Smooth muscle cell (in vitro differentiated cells): ENCODE results near the gene MPRIP. TPM values are rescaled to one million over a fixed set of nuclear protein-coding genes. Genes with fewer than 3 reads are reported as not detected.

Source experiments
- DNase-seq: peaks from one replicate; lab custom pipeline; 2025; ENCODE audit not compliant: unreplicated experiment; lab: John Stamatoyannopoulos, UW
- H2AFZ ChIP-seq: fragments of 200-600 bp; sonication (generic); 2 replicates; pipeline ENCODE4 v1.6.0; 2016; ENCODE audit warnings: antibody characterized with exemption, low read depth, mild to moderate bottlenecking
- H3F3A ChIP-seq: fragments of 200-600 bp; sonication (generic); 2 replicates; pipeline ENCODE4 v1.6.0; 2017; ENCODE audit warnings: antibody characterized with exemption, low read depth
- H3K27ac ChIP-seq: fragments of 200-600 bp; sonication (generic); 2 replicates; pipeline ENCODE4 v1.5.1; 2016; ENCODE audit warnings: low read depth, mild to moderate bottlenecking
- H3K27me3 ChIP-seq: fragments of 200-600 bp; sonication (generic); 2 replicates; pipeline ENCODE4 v1.6.1; 2016; ENCODE audit warnings: low read depth, mild to moderate bottlenecking
- H3K36me3 ChIP-seq: fragments of 200-600 bp; sonication (generic); 2 replicates; pipeline ENCODE4 v1.5.1; 2016; ENCODE audit warnings: low read depth
- H3K4me1 ChIP-seq: fragments of 200-600 bp; sonication (generic); 2 replicates; pipeline ENCODE4 v1.5.1; 2016; ENCODE audit warnings: low read depth
- H3K4me2 ChIP-seq: fragments of 200-600 bp; sonication (generic); 2 replicates; pipeline ENCODE4 v1.6.0; 2016; ENCODE audit warnings: mild to moderate bottlenecking
- H3K4me3 ChIP-seq: fragments of 200-600 bp; sonication (generic); 2 replicates; pipeline ENCODE4 v1.5.1; 2016; ENCODE audit warnings: mild to moderate bottlenecking
- H3K79me2 ChIP-seq: fragments of 200-600 bp; sonication (generic); 2 replicates; pipeline ENCODE4 v1.6.0; 2016; ENCODE audit warnings: low read depth, mild to moderate bottlenecking
- H3K9ac ChIP-seq: fragments of 200-600 bp; sonication (generic); 2 replicates; pipeline ENCODE4 v1.6.0; 2016; ENCODE audit warnings: low read depth
- H3K9me3 ChIP-seq: fragments of 200-600 bp; sonication (generic); replicated peaks from 2 replicates; pipeline ENCODE4 v1.5.1; 2016; ENCODE audit warnings: low read depth
- H4K20me1 ChIP-seq: fragments of 200-600 bp; sonication (generic); 2 replicates; pipeline ENCODE4 v1.6.0; 2016; ENCODE audit warnings: low read depth
- WGBS: methylation state at CpG from one replicate; pipeline ENCODE4 v1.1.7; 2016; ENCODE audit warnings: low lambda C conversion rate; 5-methylcytosine and 5-hydroxymethylcytosine counted together
- polyA plus RNA-seq: library from polyadenylated mRNA; unstranded; fragments of >200 nt; fragmentation: Nextera tagmentation; extraction: Ambion mirVana; gene quantifications from 2 replicates; pipeline ENCODE4 v1.2.1, GENCODE V29; 2016
- total RNA-seq: library from RNA; depleted of rRNA; stranded (reverse); fragments of >200 nt; gene quantifications from 2 replicates; pipeline ENCODE4 v1.2.3, GENCODE V29; 2014
- TF ChIP-seq, protein P1 (sequence below): fragments of 200-600 bp; sonication (generic); IDR thresholded peaks from 2 replicates; pipeline ENCODE4 v1.5.1; 2017; ENCODE audit warnings: borderline replicate concordance, mild to moderate bottlenecking, antibody characterized with exemption; ENCODE audit not compliant: insufficient read depth, poor library complexity, severe bottlenecking

The MPRIP gene
- total and polyA plus RNA-seq, 2 experiments from 2014 or later: 58.8 to 69.3 TPM

DNA sequence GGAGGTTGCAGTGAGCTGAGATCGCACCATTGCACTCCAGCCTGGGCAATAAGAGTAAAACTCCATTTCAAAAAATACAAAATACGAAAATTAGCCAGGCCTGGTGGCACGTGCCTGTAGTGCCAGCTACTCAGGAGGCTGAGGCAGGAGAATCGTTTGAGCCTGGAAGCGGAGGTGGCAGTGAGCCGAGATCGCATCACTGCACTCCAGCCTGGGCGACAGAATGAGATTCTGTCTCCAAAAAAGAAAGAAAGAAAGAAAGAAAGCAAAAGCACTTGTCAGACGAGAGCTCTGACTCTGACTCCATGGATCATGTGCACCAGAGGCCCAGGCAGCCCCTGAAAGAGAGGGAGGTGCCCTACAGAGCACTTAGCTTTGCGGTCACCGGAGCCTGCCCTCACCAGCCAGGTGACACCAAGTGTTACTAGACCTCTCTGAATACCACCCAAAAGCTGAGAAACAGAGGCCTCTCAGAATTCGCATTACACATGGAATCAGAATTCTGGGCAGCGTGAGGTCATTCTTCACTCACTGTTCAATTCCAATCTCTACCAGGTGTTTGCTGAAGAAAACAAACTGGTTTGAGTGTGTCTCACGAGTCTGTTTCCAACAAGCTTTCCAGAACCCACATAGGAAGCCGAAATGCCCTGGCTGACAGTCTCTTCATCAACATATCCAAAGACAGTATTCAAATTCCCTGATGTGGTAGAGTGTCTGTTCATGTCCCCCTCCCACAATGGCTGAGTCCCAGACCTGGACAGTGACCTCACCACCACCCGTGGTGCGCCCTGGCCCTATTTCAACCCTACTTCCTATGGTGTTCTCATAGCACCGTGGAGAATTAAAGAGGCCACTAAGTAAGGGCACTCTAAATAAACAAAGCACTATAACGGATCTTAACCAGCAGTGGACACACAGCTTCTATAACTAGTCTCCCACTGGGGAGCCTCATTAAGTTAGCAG is 193.2 kb downstream of the MPRIP start:
- H3K4me3 ChIP-seq: peak overlapping the region; percentile 98
- no peak for DNase-seq
- H3K79me2 ChIP-seq: peaks cover 34% of the 10 kb centered on the region
- no peak overlapping the region for H2AFZ ChIP-seq
- H3K9ac ChIP-seq: peak overlapping the region; percentile 100
- H3K4me1 ChIP-seq: peaks cover 9% of the 10 kb centered on the region
- H3K9me3 ChIP-seq: no peaks in the 10 kb centered on the region
- H3K27ac ChIP-seq: peak overlapping the region; percentile 98
- H3K27me3 ChIP-seq: no peaks in the 10 kb centered on the region
- 83% methylated on average over 19 of the region's 19 CpGs for WGBS
- TF ChIP-seq, protein P1, sequence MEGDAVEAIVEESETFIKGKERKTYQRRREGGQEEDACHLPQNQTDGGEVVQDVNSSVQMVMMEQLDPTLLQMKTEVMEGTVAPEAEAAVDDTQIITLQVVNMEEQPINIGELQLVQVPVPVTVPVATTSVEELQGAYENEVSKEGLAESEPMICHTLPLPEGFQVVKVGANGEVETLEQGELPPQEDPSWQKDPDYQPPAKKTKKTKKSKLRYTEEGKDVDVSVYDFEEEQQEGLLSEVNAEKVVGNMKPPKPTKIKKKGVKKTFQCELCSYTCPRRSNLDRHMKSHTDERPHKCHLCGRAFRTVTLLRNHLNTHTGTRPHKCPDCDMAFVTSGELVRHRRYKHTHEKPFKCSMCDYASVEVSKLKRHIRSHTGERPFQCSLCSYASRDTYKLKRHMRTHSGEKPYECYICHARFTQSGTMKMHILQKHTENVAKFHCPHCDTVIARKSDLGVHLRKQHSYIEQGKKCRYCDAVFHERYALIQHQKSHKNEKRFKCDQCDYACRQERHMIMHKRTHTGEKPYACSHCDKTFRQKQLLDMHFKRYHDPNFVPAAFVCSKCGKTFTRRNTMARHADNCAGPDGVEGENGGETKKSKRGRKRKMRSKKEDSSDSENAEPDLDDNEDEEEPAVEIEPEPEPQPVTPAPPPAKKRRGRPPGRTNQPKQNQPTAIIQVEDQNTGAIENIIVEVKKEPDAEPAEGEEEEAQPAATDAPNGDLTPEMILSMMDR: no peak
- H3K36me3 ChIP-seq: no peaks in the 10 kb centered on the region
- peaks cover 43% of the 10 kb centered on the region for H4K20me1 ChIP-seq
- peaks cover 3% of the 10 kb centered on the region for H3F3A ChIP-seq
- H3K4me2 ChIP-seq: peak overlapping the region; percentile 98

GRCh38 chr17:17236295-17237025 is 194.2 kb downstream of the MPRIP start:
- H3K9ac ChIP-seq: peak overlapping the region; percentile 100
- H3K4me1 ChIP-seq: peaks cover 9% of the 10 kb centered on the region
- H3K27ac ChIP-seq: peak overlapping the region; percentile 98
- TF ChIP-seq, protein P1: no peak
- H3K27me3 ChIP-seq: no peaks in the 10 kb centered on the region
- no peaks in the 10 kb centered on the region for H3K36me3 ChIP-seq
- H2AFZ ChIP-seq: peak overlapping the region; percentile 99
- H4K20me1 ChIP-seq: peaks cover 43% of the 10 kb centered on the region
- H3K79me2 ChIP-seq: peaks cover 34% of the 10 kb centered on the region
- WGBS: 4% methylated on average over 31 of the region's 31 CpGs
- peaks cover 3% of the 10 kb centered on the region for H3F3A ChIP-seq
- DNase-seq: no peak
- peak overlapping the region; percentile 98 for H3K4me2 ChIP-seq
- H3K9me3 ChIP-seq: no peaks in the 10 kb centered on the region
- peak overlapping the region; percentile 98 for H3K4me3 ChIP-seq

- Histone ChIP-seq H3K79me2 (peaks cover 34% of the 10 kb centered on the region), H2AFZ (peak within 1 kb of the TSS; percentile 99), H4K20me1 (peaks cover 35% of the 10 kb centered on the region), H3F3A (peaks cover 3% of the 10 kb centered on the region), H3K9ac (peak within 1 kb of the TSS; percentile 100), H3K27me3 (no peaks in the 10 kb centered on the region), H3K4me2 (peak within 1 kb of the TSS; percentile 98), H3K4me1 (peaks cover 9% of the 10 kb centered on the region), H3K9me3 (no peaks in the 10 kb centered on the region), H3K36me3 (no peaks in the 10 kb centered on the region), H3K4me3 (peak within 1 kb of the TSS; percentile 98), H3K27ac (peak within 1 kb of the TSS; percentile 98)
- TF ChIP-seq, protein P1: no peak
- peak; percentile 61 for DNase-seq
- WGBS: 2% methylated on average over 52 of the region's 53 CpGs
Observed at GRCh38 chr17:17237026-17237799, 195.0 kb downstream of the MPRIP start, which contains the start of gene FLCN. FLCN (minus strand) TSS chr17:17237168; CDS start chr17:17228137, 9,031 bp downstream.
